HL-60/S4 treated with phorbol 12-myristate 13-acetate at 8.2 ng/mL for 4 days and 3 days (cell line): ENCODE results near the gene SAMD3.
"Not testable (repeated sequence)": the region's sequence is repeated elsewhere in the genome, so short reads cannot be mapped to it uniquely, and the experiment has no call there.

ENCODE experiments used
- in situ Hi-C: fragments of 300-500 bp; cut with MboI; formaldehyde crosslinking; loops from 2 replicates; pipeline ENCODE4 v1.15.0; 2022; ENCODE audit warnings: low sequenced_read_pairs

SAMD3 gene

DNA sequence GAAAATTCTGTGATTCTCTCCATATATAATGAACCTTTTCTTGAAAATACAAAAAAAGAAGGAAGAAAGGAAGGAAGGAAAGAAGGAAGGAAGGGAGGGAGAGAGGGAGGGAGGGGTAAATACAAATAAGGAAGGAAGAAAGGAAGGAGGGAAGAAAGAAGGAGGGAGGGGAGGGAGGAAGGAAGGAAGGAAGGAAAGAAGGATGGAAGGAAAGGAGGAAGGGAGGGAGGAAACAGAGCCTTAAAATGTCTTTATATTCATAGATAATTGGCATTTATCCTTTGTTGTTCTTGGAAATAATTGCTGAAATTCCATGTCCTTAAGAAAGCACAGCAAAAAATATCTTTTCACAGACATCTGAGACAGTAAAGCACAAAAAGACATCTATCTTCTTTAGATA, 40.3 kb downstream of the SAMD3 start:
- in situ Hi-C loops = no loop called here

DNA sequence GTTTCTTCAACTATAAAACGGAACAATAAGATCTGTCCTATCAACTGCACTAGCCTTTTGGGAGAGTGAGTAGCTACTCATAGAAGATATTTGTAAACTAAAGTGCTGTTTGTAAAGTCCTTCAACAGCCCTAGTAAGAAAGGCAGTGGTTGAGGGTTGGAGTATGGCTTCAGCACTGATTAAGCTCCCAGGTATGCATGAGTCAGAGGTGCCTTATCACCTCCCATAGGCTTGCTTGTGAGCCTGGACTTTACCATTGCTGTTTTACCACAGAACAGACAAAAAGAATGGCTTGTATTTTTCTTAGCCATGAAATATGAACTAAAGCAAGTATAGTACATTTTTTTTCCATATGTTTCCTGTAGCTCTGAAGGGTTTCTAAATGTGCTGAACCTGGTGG, 44.1 kb downstream of the SAMD3 start:
- in situ Hi-C loops = no loop called here

DNA sequence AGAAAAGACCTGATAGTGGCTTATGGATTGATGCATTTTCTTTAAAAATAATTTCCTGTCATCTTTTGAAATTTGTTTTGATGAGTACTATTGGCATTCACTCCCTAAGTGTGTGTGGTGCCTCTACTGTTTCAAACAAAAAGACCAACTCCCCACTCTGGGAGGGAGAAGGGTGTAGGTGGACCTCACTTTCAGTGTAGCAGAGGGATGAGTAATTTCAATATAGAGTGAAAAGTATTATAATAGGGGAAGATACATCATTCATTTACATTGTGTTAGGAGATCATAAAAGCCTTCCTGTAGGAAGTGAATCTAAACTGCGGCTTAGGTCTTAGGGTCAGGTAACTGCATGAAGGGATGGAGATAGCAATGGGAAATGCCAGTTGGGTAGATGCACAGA, 46.4 kb downstream of the SAMD3 start:
- in situ Hi-C loops = no loop called here

DNA sequence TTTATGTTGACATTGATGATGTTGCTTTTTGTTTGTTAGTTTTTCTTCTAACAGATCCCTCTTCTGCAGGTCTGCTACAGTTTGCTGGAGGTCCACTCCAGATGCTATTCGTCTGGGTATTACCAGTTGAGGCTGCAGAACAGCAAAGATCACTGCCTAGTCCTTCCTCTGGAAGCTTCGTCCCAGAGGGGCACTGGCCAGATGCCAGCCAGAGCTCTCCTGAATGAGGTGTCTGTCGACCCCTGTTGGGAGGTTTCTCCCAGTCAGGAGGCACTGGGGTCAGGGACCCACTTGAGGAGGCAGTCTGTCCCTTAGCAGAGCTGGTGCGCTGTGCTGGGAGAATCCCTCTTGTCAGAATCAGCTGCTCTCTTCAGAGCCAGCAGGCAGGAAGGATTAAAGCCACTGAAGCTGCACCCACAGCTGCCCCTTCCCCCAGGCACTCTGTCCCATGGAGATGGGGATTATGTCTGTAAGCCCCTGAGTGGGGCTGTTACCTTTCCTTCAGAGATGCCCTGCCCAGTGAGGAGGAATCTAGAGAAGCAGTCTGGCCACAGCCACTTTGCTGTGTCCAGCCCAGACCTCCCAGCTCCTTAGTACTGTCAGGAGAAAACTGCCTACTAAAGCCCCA, 49.3 kb downstream of the SAMD3 start:
- in situ Hi-C loops = not testable (repeated sequence)

DNA sequence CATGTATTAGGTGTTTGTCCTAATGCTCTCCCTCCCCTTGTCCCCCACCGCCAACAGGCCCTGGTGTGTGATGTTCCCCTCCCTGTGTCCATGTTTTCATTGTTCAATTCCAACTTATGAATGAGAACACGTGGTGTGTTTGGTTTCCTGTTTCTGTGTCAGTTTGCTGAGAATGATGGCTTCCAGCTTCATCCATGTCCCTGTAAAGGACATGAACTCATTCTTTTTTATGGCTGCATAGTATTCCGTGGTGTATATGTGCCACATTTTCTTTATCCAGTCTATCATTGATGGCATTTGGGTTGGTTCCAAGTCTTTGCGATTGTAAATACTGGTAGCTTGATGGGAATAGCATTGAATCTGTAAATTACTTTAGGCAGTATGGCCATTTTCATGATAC, 52.6 kb downstream of the SAMD3 start:
- in situ Hi-C loops = not testable (repeated sequence)

DNA sequence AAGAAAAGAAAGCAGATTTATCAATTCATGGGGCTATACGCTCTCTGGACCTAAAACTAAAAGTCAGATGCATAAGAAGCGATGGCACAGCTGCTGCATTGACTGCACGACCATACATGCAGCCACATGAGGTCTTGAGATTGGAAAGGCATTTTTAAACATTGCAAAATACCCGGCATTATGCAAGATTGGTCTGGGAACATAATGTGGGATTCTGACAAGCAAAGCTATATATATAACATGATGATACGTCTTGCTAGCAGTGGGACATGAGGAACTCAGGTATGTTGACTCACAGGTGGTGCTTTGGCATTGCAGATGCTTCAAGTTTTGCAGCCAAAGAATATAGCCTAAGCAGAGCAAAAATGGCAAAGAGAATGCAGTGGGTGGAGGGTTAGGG, 55.1 kb downstream of the SAMD3 start:
- in situ Hi-C loops = no loop called here

DNA sequence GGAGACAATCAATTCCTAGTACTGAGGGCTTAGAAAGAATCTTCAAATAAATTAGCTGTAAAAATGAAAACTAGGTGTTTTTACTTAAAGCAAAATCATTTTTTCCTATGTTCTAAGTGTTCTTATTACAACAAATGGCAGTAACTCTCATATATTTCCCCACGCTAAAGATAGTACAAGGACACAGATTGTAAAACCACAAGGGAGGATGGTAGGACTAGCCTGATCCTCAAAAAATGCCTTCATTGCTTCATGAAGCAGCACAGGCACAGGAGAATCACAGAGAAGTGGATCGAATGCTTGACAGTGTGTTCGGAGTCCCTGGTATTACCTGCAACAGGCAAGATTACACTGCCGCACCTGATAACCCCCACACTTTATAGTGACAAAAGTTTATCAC, 58.5 kb downstream of the SAMD3 start:
- in situ Hi-C loops = no loop called here

DNA sequence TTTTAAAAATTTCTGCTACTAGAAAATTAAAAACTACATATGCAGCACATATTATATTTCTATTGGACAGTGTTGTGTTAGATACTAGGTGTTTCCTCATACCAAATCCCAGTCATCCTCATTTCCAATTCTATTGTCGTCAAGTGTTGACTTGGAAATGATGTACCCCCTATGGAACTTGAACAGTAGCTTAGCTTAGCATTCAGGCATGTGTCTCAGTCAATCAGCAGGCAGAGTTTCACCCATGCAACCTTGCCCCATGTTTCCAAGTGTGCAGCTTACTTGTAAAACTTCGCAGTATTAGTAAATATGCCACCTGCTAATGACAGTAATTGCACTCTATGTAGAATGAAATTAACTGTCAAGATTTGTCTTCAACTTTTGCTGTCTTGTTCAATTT, 59.5 kb downstream of the SAMD3 start:
- in situ Hi-C loops = no loop called here

DNA sequence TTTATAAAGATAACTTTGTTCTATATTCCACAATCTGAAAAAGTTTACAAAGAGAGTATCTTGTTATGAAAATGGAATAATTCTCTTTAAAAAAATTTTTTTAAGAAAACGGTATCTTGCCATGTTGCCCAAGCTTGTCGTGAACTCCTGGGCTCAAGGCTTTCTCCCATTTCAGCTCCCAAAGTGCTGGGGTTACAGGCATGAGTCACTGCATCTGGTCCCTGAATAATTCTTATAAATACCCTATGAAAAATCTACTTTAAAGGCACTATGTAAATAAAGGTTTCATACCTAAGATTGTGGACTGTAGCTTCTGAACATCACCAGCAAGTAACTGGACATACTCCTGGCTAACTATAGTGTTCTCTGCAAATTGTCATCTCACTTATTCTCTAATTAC, 60.3 kb downstream of the SAMD3 start:
- in situ Hi-C loops = no loop called here

DNA sequence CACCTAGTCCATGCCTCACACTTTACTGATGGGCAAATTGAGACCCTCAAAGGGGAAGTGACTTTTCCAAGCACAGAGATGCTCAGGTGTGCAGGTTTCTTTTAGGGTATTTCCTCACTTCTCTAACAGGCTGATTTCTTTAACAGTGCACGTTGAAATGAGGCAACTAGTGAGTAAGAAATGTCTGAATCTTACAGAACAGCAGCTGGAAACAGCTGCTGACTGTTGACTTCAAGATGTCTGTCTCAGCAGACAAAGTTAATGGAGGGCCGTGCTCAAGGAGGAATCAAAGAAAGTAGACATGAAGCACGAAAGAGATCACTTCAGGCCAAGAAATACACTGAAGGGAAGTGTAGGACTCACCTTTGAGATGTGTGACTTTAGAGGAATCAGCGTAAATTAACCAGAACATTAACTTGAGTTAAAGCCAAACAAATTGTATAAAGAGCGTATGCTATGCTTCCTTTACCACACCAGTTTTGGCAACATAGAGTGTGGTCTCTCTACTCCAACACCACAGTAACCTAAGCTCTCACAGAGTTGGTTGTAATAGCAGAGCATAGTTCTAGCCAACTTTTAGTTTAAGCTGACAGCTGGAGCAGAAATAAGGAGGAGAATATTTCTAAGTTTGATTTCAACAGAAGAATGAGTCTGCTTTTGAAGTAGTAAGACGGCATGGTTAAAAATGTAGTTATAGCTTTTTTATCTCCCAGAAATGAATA, 60.9 kb downstream of the SAMD3 start:
- in situ Hi-C loops = no loop called here

DNA sequence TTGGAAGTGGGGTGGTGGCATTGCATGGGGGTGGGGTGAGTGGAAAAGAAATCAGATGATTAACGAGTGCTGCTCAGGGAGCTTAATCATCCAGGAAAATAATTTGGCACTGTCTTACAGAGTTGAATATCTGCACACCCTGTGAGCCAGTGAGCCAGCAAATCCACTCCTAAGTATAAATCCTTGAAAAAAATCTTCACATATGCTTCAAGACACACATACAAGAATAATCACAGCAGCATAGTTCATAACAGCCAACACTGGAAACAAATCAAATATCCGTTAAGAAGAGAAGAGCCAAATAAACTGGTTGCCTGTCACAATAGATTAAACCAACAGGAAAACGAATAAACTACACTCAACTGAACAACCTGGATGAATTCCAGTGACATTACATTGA, 62.8 kb downstream of the SAMD3 start:
- in situ Hi-C loops = no loop called here

DNA sequence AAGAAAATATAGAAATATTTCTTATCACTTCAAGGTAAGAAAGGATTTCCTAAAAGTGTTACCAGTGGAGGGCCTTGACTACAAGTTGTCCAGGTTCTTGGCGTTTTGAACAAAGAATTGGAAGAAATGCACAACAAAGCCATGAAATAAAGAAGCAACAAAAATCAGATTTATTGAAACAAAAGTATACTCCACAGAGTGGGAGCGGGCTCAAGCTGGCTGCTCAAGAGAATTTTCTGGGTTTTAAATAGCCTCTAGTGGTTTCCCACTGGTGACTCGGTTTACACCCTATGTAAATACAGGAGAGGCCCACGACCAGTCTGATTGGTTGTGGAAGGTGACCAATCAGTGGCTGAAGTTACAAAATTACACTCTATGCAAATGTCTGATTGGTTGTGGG, 64.2 kb downstream of the SAMD3 start:
- in situ Hi-C loops = no loop called here

DNA sequence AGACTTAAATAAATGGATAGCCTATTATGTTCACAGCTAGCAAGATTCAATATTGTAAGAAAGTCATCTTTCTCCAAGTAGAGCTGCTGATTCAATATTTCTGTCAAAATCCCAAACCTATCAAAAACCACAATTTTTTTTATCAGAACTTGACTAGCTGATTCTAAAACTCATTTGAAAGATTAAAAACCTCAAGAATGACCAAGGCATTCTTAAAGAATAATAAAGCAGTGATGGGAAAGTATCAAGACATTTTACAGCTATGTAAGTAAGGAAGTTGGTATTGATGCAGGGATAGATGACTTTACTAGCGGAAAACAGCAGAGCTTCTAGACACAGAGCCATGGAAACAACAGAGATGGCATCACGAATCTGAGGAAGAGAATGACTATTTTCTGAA, 64.7 kb downstream of the SAMD3 start:
- in situ Hi-C loops = no loop called here

DNA sequence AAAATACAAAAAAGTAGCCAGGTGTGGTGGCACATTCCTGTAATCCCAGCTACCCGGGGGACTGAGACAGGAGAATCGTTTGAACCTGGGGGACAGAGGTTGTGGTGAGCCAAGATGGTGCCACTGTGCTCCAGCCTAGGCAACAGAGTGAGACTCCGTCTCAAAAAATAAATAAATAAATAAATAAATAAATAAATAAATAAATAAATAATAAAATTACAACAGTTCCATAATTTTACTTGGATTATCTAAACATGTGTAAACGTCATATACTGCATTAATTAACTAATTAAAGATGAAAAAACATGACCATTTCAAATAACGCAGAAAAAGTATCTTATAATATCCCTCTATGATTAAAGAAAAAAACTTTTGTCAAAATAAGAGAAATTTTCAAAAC, 65.8 kb downstream of the SAMD3 start:
- in situ Hi-C loops = no loop called here

DNA sequence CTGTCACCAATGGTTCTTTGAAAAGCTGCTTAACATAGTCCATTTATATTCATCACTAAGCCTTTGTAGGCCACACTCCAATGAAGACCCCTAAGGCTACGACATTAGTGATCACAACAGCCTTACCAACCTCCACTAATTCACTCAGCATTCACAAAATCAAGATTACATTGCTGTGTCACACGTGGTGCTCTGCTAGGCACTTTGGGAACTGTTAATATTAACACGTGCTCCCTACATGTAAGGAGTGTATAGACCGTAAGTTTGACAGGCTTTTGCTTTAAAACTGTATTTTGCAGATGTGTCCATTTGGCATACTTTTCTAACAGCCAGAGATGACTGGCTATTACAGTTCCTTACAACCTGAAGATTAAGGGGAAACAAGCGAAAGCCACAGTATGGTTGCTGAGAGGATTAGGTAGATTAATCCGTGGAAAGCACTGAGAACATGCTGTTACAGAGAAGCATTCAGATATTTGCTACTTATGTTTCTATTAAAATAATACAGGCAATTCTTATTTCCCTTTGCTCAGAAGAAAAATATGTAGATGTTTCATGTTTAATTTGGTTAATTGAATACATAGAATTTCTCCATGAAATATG, 69.7 kb downstream of the SAMD3 start:
- in situ Hi-C loops = no loop called here

DNA sequence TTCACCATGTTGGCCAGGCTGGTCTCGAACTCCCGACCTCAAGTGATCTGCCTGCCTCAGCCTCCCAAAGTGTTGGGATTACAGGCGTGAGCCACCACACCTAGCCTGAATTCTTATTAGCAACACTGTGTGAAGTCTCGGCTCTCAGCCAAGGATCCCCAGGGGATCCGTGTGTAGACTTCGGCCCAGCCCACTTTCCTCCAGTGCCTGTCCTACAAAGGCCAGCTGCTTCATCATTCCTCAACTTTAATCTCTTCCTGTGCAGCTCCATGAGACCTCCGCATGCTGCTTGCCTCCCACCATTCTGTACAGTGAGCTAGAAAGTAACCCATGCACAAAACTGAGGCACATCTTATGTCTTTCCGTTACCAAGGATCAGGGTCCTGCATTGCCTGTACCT, 71.8 kb downstream of the SAMD3 start:
- in situ Hi-C loops = no loop called here

DNA sequence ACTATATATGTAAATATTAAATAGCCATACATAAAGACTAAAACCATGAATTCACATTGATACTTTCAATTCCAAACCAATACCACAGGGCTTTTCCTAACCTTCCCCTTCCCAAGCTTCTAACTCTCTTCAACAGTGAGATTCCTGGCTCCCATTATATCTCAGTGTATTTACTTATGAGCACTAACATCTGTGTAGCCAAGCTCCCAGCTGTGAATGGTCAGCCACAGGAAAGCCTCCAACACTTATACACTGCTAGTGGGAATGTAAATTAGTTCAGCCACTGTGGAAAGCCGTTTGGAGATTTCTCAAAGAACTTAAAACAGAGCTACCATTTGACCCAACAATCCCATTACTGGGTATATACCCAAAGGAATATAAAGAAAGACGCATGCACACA, 73.7 kb downstream of the SAMD3 start:
- in situ Hi-C loops = not testable (repeated sequence)

DNA sequence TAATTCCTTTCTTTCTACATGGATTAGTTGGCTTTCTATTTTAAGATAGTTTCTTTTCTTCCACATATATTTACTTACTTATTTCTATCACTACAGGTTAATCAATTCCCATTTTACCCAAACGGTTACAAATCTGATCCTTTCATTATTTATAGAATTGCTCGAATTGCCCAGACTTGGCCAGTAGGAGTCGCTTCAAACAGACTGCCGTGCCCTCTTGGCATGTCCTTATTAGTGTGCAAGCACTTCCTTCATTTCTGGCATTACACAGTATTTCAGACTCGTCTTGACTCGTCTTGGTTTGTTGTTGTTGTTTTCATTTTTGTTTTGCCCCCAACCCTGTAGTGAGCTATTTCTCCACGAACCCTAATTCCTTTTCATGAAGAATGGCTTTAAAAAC, 74.6 kb downstream of the SAMD3 start:
- in situ Hi-C loops = no loop called here

DNA sequence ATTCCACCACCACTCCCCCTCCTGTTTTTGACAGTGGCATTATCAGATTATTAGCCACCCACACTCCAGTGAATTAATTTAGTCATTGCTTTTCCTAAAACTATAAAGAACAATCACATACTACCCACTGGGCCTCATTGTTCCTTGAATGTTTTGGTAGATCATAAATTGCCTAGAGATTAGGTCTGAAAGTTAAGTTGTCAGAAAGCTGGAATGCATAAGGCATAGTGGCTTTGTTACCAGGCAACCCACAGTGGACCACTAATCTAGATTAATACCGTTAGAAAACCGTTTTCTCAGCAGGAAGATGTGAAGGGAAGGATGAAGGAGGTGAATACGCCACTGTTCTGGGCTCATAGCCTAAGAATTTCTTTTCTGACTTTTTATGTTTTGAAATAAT, 75.6 kb downstream of the SAMD3 start:
- in situ Hi-C loops = no loop called here

DNA sequence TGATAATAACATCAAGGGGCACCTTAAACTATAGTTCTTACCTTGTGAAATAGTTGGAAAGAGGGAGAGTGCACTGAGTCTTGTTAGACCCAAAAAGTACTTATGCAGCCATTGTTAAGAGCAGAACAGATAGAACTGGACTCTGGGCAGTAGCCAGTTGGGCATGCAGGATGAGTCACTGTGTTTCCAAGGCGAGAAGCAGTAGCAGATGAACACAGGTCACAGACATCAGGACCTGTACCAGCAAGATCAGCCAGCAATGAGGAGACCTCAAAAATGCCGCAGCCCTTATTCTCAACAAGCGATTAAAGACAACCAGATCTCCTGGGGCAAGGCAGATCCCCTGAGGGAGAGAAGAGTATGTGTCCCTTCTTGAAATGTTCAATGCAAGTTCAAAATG, 79.0 kb downstream of the SAMD3 start:
- in situ Hi-C loops = no loop called here

DNA sequence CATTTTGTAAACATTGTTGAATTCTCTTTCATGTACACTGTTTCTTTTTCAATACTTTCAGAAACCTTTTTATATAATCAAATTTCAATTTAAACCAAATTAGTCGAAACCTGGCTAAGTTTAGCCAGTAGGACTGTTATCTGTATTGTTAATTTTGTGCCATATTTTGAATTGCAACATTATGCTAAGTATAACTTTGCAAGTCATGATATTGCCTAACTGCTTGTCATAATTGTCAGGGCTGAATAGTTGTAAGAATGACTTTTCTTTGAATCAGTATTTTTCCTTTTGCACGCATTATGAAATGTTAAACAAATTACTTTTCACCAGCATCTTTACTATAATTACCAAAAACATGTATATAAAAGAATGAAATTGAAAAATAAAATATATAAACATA, 82.7 kb downstream of the SAMD3 start:
- in situ Hi-C loops = no loop called here

DNA sequence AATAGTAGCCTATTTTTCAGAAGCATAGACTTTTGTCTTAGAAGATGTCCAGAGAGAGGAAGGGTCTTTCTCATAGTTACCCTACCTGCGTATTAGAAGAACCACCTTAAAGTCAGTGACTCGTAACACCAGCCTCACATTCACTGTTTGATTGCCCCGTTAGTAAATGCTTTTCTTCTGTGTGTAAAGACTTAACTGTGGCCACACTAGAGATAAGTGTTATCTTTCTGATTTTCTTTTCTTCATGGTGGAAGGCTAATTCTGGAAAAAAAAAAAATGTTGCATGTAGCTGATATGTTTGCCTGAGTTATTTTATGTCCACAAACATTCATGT, 83.9 kb downstream of the SAMD3 start:
- in situ Hi-C loops = no loop called here
